ENCODE measurements around the gene FOXL1. TPM values are rescaled to one million over a fixed set of nuclear protein-coding genes. Genes with fewer than 3 reads are reported as not detected.

The FOXL1 gene
- total RNA-seq, 1 donor from 2014 or later, result 0.05 TPM

DNA sequence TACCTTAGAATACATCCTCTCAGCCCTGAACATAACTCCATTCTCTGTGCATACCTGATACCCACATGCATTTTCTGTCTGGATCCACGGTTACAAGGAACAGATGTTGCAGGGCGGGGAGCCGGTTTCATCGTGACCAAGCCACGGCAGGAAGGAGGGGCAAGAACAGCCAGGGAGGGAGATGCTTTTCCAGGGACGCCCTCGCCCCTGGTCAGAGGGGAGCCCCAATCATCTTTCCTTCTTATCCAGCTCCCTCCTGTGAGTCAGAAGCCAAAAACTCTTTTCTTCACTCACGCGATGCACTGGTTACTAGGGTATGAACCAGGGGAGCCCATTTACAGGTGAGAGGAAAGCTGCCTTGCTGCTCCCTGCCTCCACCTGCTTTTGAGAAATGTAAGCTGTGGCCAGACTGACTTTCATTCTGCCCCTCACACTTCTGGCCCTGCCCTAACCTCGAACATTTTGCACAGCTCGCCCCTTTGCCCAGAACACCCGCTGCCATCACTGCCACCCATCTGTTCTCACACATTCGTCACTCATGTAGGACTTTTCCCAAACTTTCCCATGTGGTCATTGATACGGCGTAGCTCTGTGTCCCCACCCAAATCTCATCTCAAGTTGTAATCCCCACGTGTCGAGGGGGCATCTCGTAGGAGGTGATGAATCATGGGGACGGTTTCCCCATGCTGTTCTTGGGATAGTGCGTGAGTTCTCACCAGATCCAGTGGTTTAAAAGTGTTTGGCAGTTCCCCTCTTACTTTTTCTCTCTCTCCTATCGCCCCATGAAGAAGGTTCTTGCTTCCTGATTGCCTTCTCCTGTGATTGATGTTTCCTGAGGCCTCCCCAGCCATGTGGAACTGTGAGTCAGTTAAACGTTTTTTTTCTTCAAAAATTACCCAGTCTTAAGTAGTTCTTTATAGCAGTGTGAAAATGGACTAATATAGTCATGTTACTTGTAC is 20.5 kb downstream of the FOXL1 start:
- H3K4me3 Mint-ChIP-seq (ENCODE audit: low read depth), result no peak overlapping the region
- intact Hi-C loops (cut with micrococcal nuclease), result no loop called here
- H3K36me3 Mint-ChIP-seq (ENCODE audit: low read depth), result no peaks in the 10 kb centered on the region
- no peaks in the 10 kb centered on the region for H3K9me3 Mint-ChIP-seq
- H3K27ac Mint-ChIP-seq, result no peak overlapping the region
- H3K27me3 Mint-ChIP-seq (ENCODE audit: low read depth), result peaks cover 36% of the 10 kb centered on the region
- DNase-seq (ENCODE audit: low spot score), result no peak
- H3K4me1 Mint-ChIP-seq (ENCODE audit: low read depth), result no peaks in the 10 kb centered on the region

DNA sequence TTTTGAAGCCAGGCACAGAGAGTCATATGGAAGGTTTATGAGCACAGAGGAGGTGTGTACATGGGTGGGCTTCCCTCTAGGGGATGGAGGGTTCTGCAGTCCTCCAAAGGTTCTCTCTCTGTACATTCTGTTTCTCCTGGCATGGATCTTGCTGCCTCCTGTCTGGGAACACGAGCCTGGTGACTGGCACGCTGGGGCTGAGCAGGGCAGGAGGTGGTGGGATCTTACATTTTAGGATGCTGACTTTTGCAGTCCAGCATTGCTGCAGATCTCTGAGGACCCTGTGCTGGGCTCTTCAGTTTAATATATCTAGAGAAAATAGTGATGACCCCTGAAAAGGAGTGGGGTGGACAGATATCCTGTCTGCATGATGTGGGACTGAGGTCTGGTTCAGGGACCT is 23.0 kb downstream of the FOXL1 start:
- Mint-ChIP-seq H3K4me3 (ENCODE audit: low read depth) (no peak overlapping the region), H3K36me3 (ENCODE audit: low read depth) (no peaks in the 10 kb centered on the region), H3K9me3 (no peaks in the 10 kb centered on the region), H3K27me3 (ENCODE audit: low read depth) (peaks cover 33% of the 10 kb centered on the region), H3K27ac (no peak overlapping the region), H3K4me1 (ENCODE audit: low read depth) (peaks cover 10% of the 10 kb centered on the region)
- no peak for DNase-seq (ENCODE audit: low spot score)
- intact Hi-C loops (cut with micrococcal nuclease), result no loop called here

DNA sequence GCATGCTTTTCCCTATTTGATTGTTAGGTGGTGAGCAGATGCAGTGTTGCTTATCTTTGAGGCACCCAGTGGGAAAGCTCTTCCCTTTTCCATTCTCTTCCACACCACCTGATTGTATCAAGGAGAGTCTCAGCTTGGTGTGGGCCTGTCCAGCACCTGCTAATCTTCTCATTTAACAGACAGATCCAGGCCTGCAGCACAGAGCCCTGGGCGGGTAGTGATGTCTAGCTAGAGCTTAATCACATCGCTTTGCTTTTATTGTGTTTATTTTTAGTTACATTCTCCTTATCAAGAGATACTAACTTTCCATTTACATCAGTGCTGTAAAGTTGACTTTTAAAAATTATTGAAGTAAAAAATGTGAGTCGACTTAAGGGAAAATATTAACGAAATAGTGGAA is 24.2 kb downstream of the FOXL1 start:
- intact Hi-C loops (cut with micrococcal nuclease), result no loop called here

DNA sequence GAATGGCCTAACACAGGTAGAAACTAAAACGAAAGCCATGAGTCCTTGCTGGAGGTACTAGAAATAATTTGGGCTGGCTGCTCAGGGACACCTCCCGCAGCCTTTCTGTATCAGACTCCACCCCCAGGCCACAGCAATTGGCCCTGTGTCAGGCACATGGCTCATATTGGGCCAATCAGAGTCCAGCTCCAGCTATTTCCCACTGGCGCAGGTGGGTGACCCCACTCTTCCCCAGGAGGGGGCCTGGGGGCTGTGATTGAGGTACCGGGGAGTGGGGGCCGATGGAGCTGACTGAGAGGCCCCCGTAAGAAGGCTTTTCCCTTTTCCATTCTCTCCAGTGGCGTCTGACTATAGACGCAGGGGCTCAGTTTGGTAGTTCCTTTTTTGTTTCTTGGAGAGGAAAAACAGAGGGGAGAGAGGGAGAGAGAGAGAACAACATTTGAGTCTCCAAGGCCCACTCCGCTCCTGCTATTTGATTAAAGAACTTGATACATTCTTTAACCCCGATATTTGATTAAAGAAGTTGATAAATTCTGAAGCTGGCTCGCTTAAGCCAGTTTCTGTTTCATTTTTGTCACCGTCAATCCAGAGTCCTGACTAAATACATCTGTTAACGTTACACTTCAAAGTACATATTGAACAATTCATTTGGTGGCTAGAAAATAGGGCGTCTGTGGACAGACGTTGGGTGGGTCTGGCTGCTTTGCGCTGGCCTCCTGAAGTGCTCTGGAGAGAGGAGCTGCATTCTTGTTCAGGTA is 26.3 kb downstream of the FOXL1 start:
- Mint-ChIP-seq H3K27ac (peak overlapping the region; percentile 43), H3K4me3 (ENCODE audit: low read depth) (peak overlapping the region; percentile 73), H3K9me3 (no peaks in the 10 kb centered on the region), H3K4me1 (ENCODE audit: low read depth) (peaks cover 10% of the 10 kb centered on the region), H3K36me3 (ENCODE audit: low read depth) (no peaks in the 10 kb centered on the region), H3K27me3 (ENCODE audit: low read depth) (peaks cover 22% of the 10 kb centered on the region)
- intact Hi-C loops (cut with micrococcal nuclease), result no loop called here
- DNase-seq (ENCODE audit: low spot score), result peak; percentile 34

More for the DNA sequence above, 24.2 kb downstream of the FOXL1 start:
- no peak for DNase-seq (ENCODE audit: low spot score)
- H3K9me3 Mint-ChIP-seq, result no peaks in the 10 kb centered on the region
- H3K27me3 Mint-ChIP-seq (ENCODE audit: low read depth), result peaks cover 33% of the 10 kb centered on the region
- peaks cover 10% of the 10 kb centered on the region for H3K4me1 Mint-ChIP-seq (ENCODE audit: low read depth)
- no peak overlapping the region for H3K27ac Mint-ChIP-seq
- no peaks in the 10 kb centered on the region for H3K36me3 Mint-ChIP-seq (ENCODE audit: low read depth)
- no peak overlapping the region for H3K4me3 Mint-ChIP-seq (ENCODE audit: low read depth)

DNA sequence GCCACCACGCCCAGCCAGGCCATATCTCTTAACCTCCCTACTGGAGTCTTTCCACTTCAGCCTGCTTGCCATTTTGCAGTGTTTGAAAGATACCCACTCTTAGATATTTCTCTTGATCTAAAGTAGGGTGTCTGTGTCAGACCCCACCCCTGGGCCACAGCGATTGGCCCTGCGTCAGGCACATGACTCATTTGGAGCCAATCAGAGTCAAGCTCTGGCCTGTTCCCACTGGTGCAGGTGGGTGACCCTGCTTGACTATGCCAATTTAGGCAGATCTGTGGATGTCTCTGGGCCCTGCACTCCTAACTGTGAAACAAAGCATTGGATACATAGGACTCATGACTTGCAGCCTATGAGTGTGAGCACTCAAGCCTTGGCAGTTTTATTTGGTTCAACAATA is 27.6 kb downstream of the FOXL1 start:
- intact Hi-C loops (cut with micrococcal nuclease), result no loop called here
- DNase-seq (ENCODE audit: low spot score), result no peak
- H3K4me3 Mint-ChIP-seq (ENCODE audit: low read depth), result no peak overlapping the region
- peaks cover 12% of the 10 kb centered on the region for H3K27me3 Mint-ChIP-seq (ENCODE audit: low read depth)
- no peaks in the 10 kb centered on the region for H3K9me3 Mint-ChIP-seq
- no peaks in the 10 kb centered on the region for H3K36me3 Mint-ChIP-seq (ENCODE audit: low read depth)
- no peak overlapping the region for H3K27ac Mint-ChIP-seq
- H3K4me1 Mint-ChIP-seq (ENCODE audit: low read depth), result peaks cover 10% of the 10 kb centered on the region

DNA sequence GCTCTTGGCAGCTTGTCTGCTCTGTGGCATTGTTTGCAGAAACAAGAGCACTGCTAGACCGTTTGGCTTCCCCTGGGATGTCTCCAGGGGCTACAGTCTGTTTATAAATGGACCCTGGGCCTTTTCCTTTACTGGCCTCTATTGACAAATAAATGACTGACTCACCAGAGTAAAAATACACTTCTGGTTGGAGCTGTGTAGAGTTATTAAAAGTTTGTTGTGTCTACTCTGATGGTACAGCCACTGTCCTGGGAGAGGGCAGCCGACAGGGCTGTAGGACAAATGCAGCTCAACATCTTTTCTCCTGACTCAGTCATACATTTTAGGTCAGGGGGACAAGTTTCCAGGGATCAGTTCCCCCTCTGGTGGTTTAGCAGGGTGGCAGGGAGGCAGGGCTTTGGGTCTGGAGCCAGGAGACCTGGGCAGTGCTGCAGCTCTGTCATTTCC is 30.0 kb downstream of the FOXL1 start:
- no peak overlapping the region for H3K4me3 Mint-ChIP-seq (ENCODE audit: low read depth)
- H3K36me3 Mint-ChIP-seq (ENCODE audit: low read depth), result no peaks in the 10 kb centered on the region
- intact Hi-C loops (cut with micrococcal nuclease), result no loop called here
- no peaks in the 10 kb centered on the region for H3K9me3 Mint-ChIP-seq
- peaks cover 10% of the 10 kb centered on the region for H3K4me1 Mint-ChIP-seq (ENCODE audit: low read depth)
- H3K27ac Mint-ChIP-seq, result no peak overlapping the region
- H3K27me3 Mint-ChIP-seq (ENCODE audit: low read depth), result peaks cover 4% of the 10 kb centered on the region
- DNase-seq (ENCODE audit: low spot score), result no peak

DNA sequence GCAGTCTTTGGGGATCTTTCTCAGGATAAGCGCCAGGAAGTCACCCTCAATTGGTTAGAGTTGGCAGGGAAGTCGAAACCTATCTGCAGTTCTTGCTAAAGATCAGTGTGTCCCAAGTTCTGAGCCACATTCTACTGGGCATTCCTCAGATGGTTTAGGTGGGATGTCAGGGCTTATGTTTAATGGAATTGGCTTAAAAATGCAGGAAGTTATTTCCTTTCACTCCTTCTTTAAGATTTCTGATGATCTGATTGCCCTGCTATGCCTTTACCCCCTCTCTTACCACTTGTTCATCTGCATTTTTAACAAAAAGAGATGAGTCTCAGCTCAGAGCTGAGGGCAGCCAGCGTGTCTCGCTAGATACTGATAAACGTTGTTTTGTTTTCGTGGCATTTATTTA is 30.8 kb downstream of the FOXL1 start:
- no peaks in the 10 kb centered on the region for H3K9me3 Mint-ChIP-seq
- intact Hi-C loops (cut with micrococcal nuclease), result no loop called here
- no peak overlapping the region for H3K27ac Mint-ChIP-seq
- no peaks in the 10 kb centered on the region for H3K36me3 Mint-ChIP-seq (ENCODE audit: low read depth)
- H3K27me3 Mint-ChIP-seq (ENCODE audit: low read depth), result peaks cover 4% of the 10 kb centered on the region
- peaks cover 10% of the 10 kb centered on the region for H3K4me1 Mint-ChIP-seq (ENCODE audit: low read depth)
- H3K4me3 Mint-ChIP-seq (ENCODE audit: low read depth), result no peak overlapping the region
- DNase-seq (ENCODE audit: low spot score), result no peak

DNA sequence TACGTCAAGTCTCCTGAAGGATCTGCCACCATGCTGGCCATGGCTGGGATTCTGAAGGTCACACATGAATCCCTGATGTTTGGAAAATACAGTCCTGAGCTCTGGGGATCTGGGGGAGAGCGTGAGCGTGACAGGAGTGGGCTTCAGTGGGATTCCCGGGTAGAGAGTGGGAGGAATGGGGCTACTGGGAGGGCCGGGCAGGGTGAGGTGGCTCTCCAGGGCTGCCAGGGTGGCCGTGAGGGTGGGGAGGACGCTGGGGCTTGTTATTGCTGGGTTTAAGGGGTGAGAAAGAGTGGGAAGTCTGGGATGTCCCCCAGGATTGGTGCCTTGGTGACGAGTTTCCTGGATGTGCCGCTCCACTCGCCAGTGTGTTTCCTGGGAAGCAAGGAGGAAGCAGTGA is 31.3 kb downstream of the FOXL1 start:
- no peak overlapping the region for H3K27ac Mint-ChIP-seq
- intact Hi-C loops (cut with micrococcal nuclease), result no loop called here
- DNase-seq (ENCODE audit: low spot score), result no peak
- no peaks in the 10 kb centered on the region for H3K9me3 Mint-ChIP-seq
- H3K4me3 Mint-ChIP-seq (ENCODE audit: low read depth), result no peak overlapping the region
- H3K4me1 Mint-ChIP-seq (ENCODE audit: low read depth), result peaks cover 6% of the 10 kb centered on the region
- H3K36me3 Mint-ChIP-seq (ENCODE audit: low read depth), result no peaks in the 10 kb centered on the region
- peaks cover 3% of the 10 kb centered on the region for H3K27me3 Mint-ChIP-seq (ENCODE audit: low read depth)

DNA sequence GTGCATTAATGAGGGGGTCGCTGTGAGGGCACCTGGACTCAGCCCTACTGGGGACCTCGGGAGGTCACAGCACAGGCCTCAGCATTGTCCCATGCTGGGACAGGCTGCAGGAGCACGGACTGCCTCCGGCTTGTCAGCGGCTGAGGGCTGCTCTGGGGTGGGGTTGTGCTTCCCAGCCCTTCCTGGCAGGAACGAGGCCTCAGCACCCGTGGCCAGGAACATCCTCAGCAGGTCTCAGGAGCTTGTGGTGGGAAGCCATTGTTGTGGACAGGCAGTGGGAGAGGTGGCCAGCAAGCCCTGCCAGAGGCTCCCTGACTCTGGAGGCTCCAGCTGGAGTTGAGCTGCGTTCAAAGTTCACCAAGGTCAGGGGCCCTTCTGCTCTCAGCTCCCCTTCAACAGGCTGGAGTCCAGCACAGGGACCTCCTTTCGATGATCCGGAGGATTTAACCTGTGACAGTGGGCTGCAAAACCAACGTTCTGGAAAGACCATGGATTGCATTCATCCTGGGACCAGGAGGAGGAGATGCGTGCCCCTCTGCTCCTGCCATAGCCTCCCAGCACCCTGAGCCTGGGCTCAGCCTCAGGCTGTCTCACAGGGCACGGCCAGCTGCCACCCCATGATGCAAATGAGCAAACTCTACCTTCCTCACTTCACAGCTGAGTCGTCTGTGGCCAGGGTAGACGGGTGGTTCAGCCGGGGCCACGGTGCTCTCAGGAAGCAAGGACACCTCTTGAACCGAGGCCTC is 32.6 kb downstream of the FOXL1 start:
- Mint-ChIP-seq H3K27ac (no peak overlapping the region), H3K4me3 (ENCODE audit: low read depth) (no peak overlapping the region), H3K27me3 (ENCODE audit: low read depth) (peaks cover 3% of the 10 kb centered on the region), H3K36me3 (ENCODE audit: low read depth) (no peaks in the 10 kb centered on the region), H3K9me3 (no peaks in the 10 kb centered on the region), H3K4me1 (ENCODE audit: low read depth) (no peaks in the 10 kb centered on the region)
- no peak for DNase-seq (ENCODE audit: low spot score)
- intact Hi-C loops (cut with micrococcal nuclease), result no loop called here

DNA sequence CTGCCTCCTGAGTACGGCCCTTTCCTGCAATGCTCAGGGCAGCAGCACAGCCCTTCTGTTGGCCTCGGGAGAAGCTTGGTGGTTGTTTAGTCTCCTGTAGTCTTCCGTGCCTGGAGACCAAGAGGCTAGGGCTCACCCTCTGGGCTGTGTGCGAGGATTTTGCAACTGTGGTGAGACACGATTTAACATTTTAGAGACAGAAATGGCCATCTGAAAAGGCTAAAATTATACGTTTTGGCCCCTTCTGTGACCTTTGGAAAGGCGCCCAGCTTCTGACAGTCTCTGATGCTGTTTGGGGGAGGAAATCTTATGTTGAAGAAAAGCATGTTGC is 33.1 kb downstream of the FOXL1 start:
- Mint-ChIP-seq H3K27me3 (ENCODE audit: low read depth) (peaks cover 3% of the 10 kb centered on the region), H3K4me1 (ENCODE audit: low read depth) (no peaks in the 10 kb centered on the region), H3K9me3 (no peaks in the 10 kb centered on the region), H3K27ac (no peak overlapping the region), H3K4me3 (ENCODE audit: low read depth) (no peak overlapping the region), H3K36me3 (ENCODE audit: low read depth) (no peaks in the 10 kb centered on the region)
- no peak for DNase-seq (ENCODE audit: low spot score)
- intact Hi-C loops (cut with micrococcal nuclease), result no loop called here

DNA sequence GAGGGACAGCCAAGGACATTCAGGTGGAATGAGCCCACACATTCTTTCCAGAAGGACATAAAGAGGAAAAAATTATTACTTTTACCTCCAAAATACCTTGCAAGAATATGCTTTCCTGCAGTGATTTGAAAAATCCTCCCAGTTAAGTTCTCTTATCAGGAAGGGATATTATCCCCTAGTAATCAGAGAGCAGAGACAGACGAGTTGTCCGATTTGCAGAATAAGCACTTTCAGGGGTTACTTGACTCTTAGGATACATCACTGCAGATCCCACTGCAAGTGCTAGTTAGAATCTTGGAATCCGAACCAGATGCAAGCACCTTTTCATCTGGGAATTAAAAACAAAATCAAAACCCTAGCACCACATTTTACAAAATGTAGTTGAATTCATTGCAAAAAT is 33.6 kb downstream of the FOXL1 start:
- H3K27ac Mint-ChIP-seq, result no peak overlapping the region
- H3K4me1 Mint-ChIP-seq (ENCODE audit: low read depth), result no peaks in the 10 kb centered on the region
- no peaks in the 10 kb centered on the region for H3K9me3 Mint-ChIP-seq
- no peak for DNase-seq (ENCODE audit: low spot score)
- H3K27me3 Mint-ChIP-seq (ENCODE audit: low read depth), result peaks cover 3% of the 10 kb centered on the region
- no peak overlapping the region for H3K4me3 Mint-ChIP-seq (ENCODE audit: low read depth)
- H3K36me3 Mint-ChIP-seq (ENCODE audit: low read depth), result no peaks in the 10 kb centered on the region
- intact Hi-C loops (cut with micrococcal nuclease), result no loop called here

DNA sequence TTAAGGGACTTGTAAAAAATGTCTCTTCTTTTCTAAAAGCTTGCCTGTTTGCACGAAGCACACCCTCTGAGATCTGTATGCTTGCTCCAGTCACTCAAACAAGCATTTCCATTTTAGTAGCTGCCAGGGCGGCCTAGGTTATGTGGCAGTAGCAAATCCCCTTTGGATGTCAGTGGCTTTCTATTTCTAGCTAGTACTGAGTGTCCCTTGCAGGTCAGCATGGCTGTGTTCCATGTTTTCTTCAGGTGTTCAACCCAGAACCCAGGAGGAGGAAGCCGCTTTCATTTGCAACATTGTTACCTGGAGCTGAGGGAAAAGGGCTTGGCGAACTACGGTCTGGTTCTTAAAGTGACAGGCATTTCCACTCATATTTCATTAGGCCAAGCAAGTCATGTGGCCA is 36.4 kb downstream of the FOXL1 start:
- DNase-seq (ENCODE audit: low spot score), result no peak
- Mint-ChIP-seq H3K27me3 (ENCODE audit: low read depth) (no peaks in the 10 kb centered on the region), H3K27ac (no peak overlapping the region), H3K4me1 (ENCODE audit: low read depth) (no peaks in the 10 kb centered on the region), H3K9me3 (no peaks in the 10 kb centered on the region), H3K36me3 (ENCODE audit: low read depth) (no peaks in the 10 kb centered on the region), H3K4me3 (ENCODE audit: low read depth) (no peak overlapping the region)
- intact Hi-C loops (cut with micrococcal nuclease), result no loop called here

DNA sequence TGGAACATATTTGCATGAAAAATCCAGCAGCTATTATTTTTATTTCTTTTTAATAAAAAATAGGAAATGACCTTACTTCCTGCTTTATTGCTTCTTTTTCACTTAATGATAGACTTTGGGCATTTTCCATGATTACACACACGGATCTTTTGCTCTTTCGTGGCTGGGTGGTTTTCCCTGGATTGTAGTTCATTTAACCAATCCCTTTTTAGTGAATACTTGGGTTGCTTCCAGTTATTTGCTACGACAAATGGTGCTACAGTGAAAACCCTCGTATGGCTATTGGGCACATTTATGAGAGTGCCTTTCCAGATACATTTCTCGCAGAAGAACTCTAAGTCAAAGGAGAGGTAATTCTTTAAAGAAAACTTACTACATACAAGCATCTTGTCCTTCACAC is 38.6 kb downstream of the FOXL1 start:
- no peak for DNase-seq (ENCODE audit: low spot score)
- no peaks in the 10 kb centered on the region for H3K27me3 Mint-ChIP-seq (ENCODE audit: low read depth)
- H3K9me3 Mint-ChIP-seq, result no peaks in the 10 kb centered on the region
- H3K4me1 Mint-ChIP-seq (ENCODE audit: low read depth), result no peaks in the 10 kb centered on the region
- no peaks in the 10 kb centered on the region for H3K36me3 Mint-ChIP-seq (ENCODE audit: low read depth)
- no peak overlapping the region for H3K27ac Mint-ChIP-seq
- intact Hi-C loops (cut with micrococcal nuclease), result no loop called here
- H3K4me3 Mint-ChIP-seq (ENCODE audit: low read depth), result no peak overlapping the region

All from activated T-helper 2 cell treated with anti-CD3 and anti-CD28 coated beads, Interferon-gamma antibody, Interleukin-2, Interleukin-4, amounts not matched to agents 10 μg/mL and 5 μg/mL and 100 μg/mL, durations not matched to agents 14 hours and 24 hours and 36 hours (primary cell).